HCT116 (cell line): ENCODE results near the gene CEP72. TPM values are rescaled to one million over a fixed set of nuclear protein-coding genes. Genes with fewer than 3 reads are reported as not detected.

Experiments
- ATAC-seq: fragments of 200-7000 bp; cut with Tn5 transposase; 2 replicates; pipeline ENCODE4 v1.9.1; 2020; ENCODE audit warnings: mild to moderate bottlenecking, moderate library complexity
- BruUV-seq: library from RNA; stranded (reverse); fragments of 400-500 nt; replicated peaks from 2 replicates; lab custom pipeline; 2021; lab: Mats Ljungman, UMichigan
- CTCF ChIA-PET: fragments of 300-600 bp; sonication (Branson Sonifier 250); formaldehyde crosslinking; loops from one replicate; lab custom pipeline; 2021; ENCODE audit warnings: antibody characterized with exemption; lab: Charles Lee
- POLR2A ChIA-PET: fragments of 300-600, 350-600 bp; sonication (Branson Sonifier 250); formaldehyde crosslinking; loops from one replicate; lab custom pipeline; 2021; ENCODE audit warnings: antibody characterized with exemption; lab: Charles Lee
- RAD21 ChIA-PET, 2 experiments: fragments of 300-600 bp; sonication (Branson Sonifier 250); formaldehyde crosslinking; loops; one replicate each; lab custom pipeline; 2023; ENCODE audit warnings: low total read pairs in 2 of 2; ENCODE audit not compliant: uncharacterized antibody in 2 of 2, unreplicated experiment in 2 of 2, low non-redundant PET in 1 of 2; lab: Charles Lee
- DNase-seq: peaks from one replicate; pipeline ENCODE4 v3.0.0-alpha.2; 2010; ENCODE audit warnings: low read depth, low spot score
- H2AFZ ChIP-seq: fragments of 200-600 bp; shearing (Covaris generic), sonication (generic); 2 replicates; pipeline ENCODE4 v1.6.1; 2017; ENCODE audit warnings: low read depth, mixed run types, mixed read lengths, antibody characterized with exemption, low read length; ENCODE audit not compliant: poor library complexity, severe bottlenecking
- H3K27ac ChIP-seq: 2 replicates; pipeline ENCODE4 v1.5.1; 2012; ENCODE audit warnings: low read depth, low read length
- H3K27me3 ChIP-seq: fragments of 200-600 bp; sonication (generic); 2 replicates; pipeline ENCODE4 v1.6.1; 2016; ENCODE audit warnings: mixed run types, low read length, mixed read lengths; ENCODE audit not compliant: insufficient read depth
- H3K36me3 ChIP-seq, 2 experiments: fragments of 200-500 bp in 1 of 2; fragments of 200-600 bp in 1 of 2; sonication (Bioruptor generic) in 1 of 2; sonication (generic) in 1 of 2; 2 replicates each; pipeline versions ENCODE4 v1.5.1 to v1.6.1; 2014 to 2016; ENCODE audit warnings: low read length in 2 of 2, inconsistent platforms in 1 of 2, mixed read lengths in 1 of 2, mixed run types in 1 of 2; ENCODE audit not compliant: insufficient read depth in 2 of 2, control insufficient read depth in 1 of 2
- H3K4me1 ChIP-seq, 2 experiments: fragments of 200-600 bp in 1 of 2; sonication (generic) in 1 of 2; 2 replicates each; pipeline versions ENCODE4 v1.5.1 to v1.6.1; 2012 to 2017; ENCODE audit warnings: low read length in 2 of 2, inconsistent platforms in 1 of 2, mild to moderate bottlenecking in 1 of 2, mixed read lengths in 1 of 2, mixed run types in 1 of 2, moderate library complexity in 1 of 2; ENCODE audit not compliant: insufficient read depth in 2 of 2, control insufficient read depth in 1 of 2
- H3K4me2 ChIP-seq: fragments of 200-600 bp; sonication (generic); 2 replicates; pipeline ENCODE4 v1.6.1; 2017; ENCODE audit warnings: mixed run types, low read length, mixed read lengths
- H3K4me3 ChIP-seq, 2 experiments: fragments of 200-600 bp in 1 of 2; sonication (generic) in 1 of 2; replicated peaks in 1 of 2; 2 replicates each; pipeline ENCODE4 v1.5.1; 2011 to 2016; ENCODE audit warnings: low read length in 2 of 2, control low read depth in 1 of 2, low read depth in 1 of 2, mild to moderate bottlenecking in 1 of 2, mixed read lengths in 1 of 2, mixed run types in 1 of 2
- H3K79me2 ChIP-seq: fragments of 200-600 bp; sonication (generic); 2 replicates; pipeline ENCODE4 v1.6.1; 2017; ENCODE audit warnings: mild to moderate bottlenecking, mixed run types, low read length, moderate library complexity, mixed read lengths; ENCODE audit not compliant: insufficient read depth
- H3K9ac ChIP-seq: fragments of 200-600 bp; sonication (generic); 2 replicates; pipeline ENCODE4 v1.6.1; 2016; ENCODE audit warnings: low read length, mixed read lengths
- H3K9me2 ChIP-seq: fragments of 200-600 bp; sonication (generic), shearing (Covaris generic); 2 replicates; pipeline ENCODE4 v1.6.1; 2017; ENCODE audit warnings: mixed run types, mild to moderate bottlenecking, moderate library complexity; ENCODE audit not compliant: insufficient read depth
- H3K9me3 ChIP-seq, 2 experiments: fragments of 200-500 bp in 1 of 2; fragments of 200-600 bp in 1 of 2; sonication (Bioruptor generic) in 1 of 2; sonication (generic) in 1 of 2; 2 replicates each; pipeline ENCODE4 v1.6.1; 2014 to 2017; ENCODE audit warnings: low read length in 2 of 2, mixed read lengths in 2 of 2, inconsistent platforms in 1 of 2, low read depth in 1 of 2, mild to moderate bottlenecking in 1 of 2, mixed run types in 1 of 2, moderate library complexity in 1 of 2; ENCODE audit not compliant: control insufficient read depth in 1 of 2, insufficient read depth in 1 of 2
- H4K20me1 ChIP-seq: fragments of 200-600 bp; sonication (generic), shearing (Covaris generic); 2 replicates; pipeline ENCODE4 v1.6.1; 2017; ENCODE audit warnings: mixed run types, mild to moderate bottlenecking, moderate library complexity; ENCODE audit not compliant: insufficient read depth
- CBX3 ChIP-seq: IDR thresholded peaks from 2 replicates; pipeline ENCODE4 v1.6.1; 2012; ENCODE audit warnings: low read depth
- CEBPB ChIP-seq: IDR thresholded peaks from 2 replicates; pipeline ENCODE4 v1.6.1; 2012; ENCODE audit warnings: low read depth
- EGR1 ChIP-seq: IDR thresholded peaks from 2 replicates; pipeline ENCODE4 v1.6.1; 2012; ENCODE audit warnings: low read depth
- ELF1 ChIP-seq: IDR thresholded peaks from 2 replicates; pipeline ENCODE4 v1.6.1; 2012; ENCODE audit warnings: low read depth, borderline replicate concordance
- EZH2 ChIP-seq: fragments of 200-600 bp; sonication (generic); IDR thresholded peaks from 2 replicates; pipeline ENCODE4 v1.6.1; 2017; ENCODE audit warnings: antibody characterized with exemption, mixed run types
- FOSL1 ChIP-seq: IDR thresholded peaks from 2 replicates; pipeline ENCODE4 v1.6.1; 2012; ENCODE audit warnings: low read depth
- JUND ChIP-seq: IDR thresholded peaks from 2 replicates; pipeline ENCODE4 v1.6.1; 2012
- POLR2A ChIP-seq: IDR thresholded peaks from 2 replicates; pipeline ENCODE4 v1.7.0; 2011; ENCODE audit warnings: borderline replicate concordance; ENCODE audit not compliant: insufficient read depth, insufficient read length; ENCODE audit errors: extremely low read depth
- POLR2AphosphoS5 ChIP-seq: IDR thresholded peaks from 2 replicates; pipeline ENCODE4 v1.6.1; 2011; ENCODE audit warnings: mild to moderate bottlenecking, low read depth, low read length, moderate library complexity
- RAD21 ChIP-seq: IDR thresholded peaks from 2 replicates; pipeline ENCODE4 v1.6.1; 2012; ENCODE audit warnings: low read depth, mild to moderate bottlenecking
- SIN3A ChIP-seq: IDR thresholded peaks from 2 replicates; pipeline ENCODE4 v1.6.1; 2012; ENCODE audit warnings: low read depth
- TCF7L2 ChIP-seq: IDR thresholded peaks from 2 replicates; pipeline ENCODE4 v1.7.0; 2011; ENCODE audit warnings: borderline replicate concordance, inconsistent platforms; ENCODE audit not compliant: insufficient read depth, insufficient read length; ENCODE audit errors: extremely low read depth
- ZFX ChIP-seq: fragments of 450-650 bp; IDR thresholded peaks from 2 replicates; pipeline ENCODE4 v1.6.1; 2017
- ZNF274 ChIP-seq: fragments of 200-500 bp; sonication (Bioruptor generic); IDR thresholded peaks from 2 replicates; pipeline ENCODE4 v1.6.1; 2014; ENCODE audit warnings: mild to moderate bottlenecking, low read depth, low read length, inconsistent platforms
- intact Hi-C: fragments of 100-400 bp; cut with micrococcal nuclease; formaldehyde crosslinking; loops from 2 replicates; pipeline ENCODE4 v1.10.0; 2022
- total RNA-seq: library from RNA; stranded (reverse); gene quantifications from one replicate; pipeline ENCODE4 v1.2.1, GENCODE V29; 2021; ENCODE audit not compliant: unreplicated experiment
- TF ChIP-seq, protein P1 (sequence below): IDR thresholded peaks from 2 replicates; pipeline ENCODE4 v1.6.1; 2012; ENCODE audit warnings: low read depth
- TF ChIP-seq, protein P2 (sequence below): IDR thresholded peaks from 2 replicates; pipeline ENCODE4 v1.6.1; 2012
- TF ChIP-seq, protein P3 (sequence below): IDR thresholded peaks from 2 replicates; pipeline ENCODE4 v1.6.1; 2011; ENCODE audit warnings: mild to moderate bottlenecking, low read length, moderate library complexity; ENCODE audit not compliant: insufficient replicate concordance; ENCODE audit errors: extremely low read depth
- TF ChIP-seq, protein P4 (sequence below), 3 experiments: fragments of 200-600 bp in 1 of 3; sonication (generic) in 1 of 3; IDR thresholded peaks in 2 of 3; conservative IDR thresholded peaks in 1 of 3; 2 replicates each; pipeline ENCODE4 v1.5.1; 2012 to 2017; ENCODE audit warnings: low read depth in 2 of 3, low read length in 2 of 3, antibody characterized with exemption in 1 of 3, borderline replicate concordance in 1 of 3, control low read depth in 1 of 3, mild to moderate bottlenecking in 1 of 3, mixed read lengths in 1 of 3, mixed run types in 1 of 3, moderate library complexity in 1 of 3; ENCODE audit not compliant: insufficient read depth in 1 of 3
- TF ChIP-seq, protein P5 (sequence below): IDR thresholded peaks from 2 replicates; pipeline ENCODE4 v1.6.1; 2012

Gene CEP72
- total RNA-seq, 1 experiment from 2014 or later, result 25.6 TPM

DNA sequence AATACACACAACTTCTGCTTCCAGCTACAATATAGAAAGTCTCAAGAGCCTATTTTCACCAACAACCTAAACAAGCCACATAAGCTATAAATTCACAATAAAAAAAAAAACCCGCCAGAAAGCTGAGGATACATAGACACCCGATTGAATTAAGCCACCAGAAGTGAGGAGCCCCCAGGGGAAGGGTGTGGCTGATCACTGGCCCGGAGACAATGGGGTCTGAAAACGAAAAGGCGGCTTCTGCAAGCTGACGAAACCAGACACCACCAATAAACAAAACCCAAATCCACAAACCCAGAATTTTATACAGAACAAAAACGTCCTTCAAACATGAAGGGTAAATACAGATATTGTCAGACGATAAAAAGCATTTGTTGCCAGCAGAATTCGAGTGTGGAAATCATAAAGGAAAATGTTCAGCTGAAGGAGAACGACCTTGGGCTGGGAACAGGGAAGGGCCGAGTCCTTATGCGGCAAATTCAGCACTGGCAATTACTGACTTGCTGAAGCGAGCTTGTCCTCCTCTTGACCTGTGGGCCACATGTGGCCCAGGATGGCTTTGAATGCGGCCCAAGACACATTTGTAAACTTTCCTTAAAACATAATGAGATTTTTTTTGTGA, 39.6 kb upstream of the CEP72 start:
- POLR2A ChIA-PET, result no interaction called here
- no peaks in the 10 kb centered on the region for H4K20me1 ChIP-seq
- no peaks in the 10 kb centered on the region for H3K9me2 ChIP-seq
- RAD21 ChIA-PET, result no interaction called here
- H3K9ac ChIP-seq, result no peak overlapping the region
- H3K36me3 ChIP-seq, result no peaks in the 10 kb centered on the region
- ATAC-seq (no peak), DNase-seq (no peak)
- no peaks in the 10 kb centered on the region for H3K27me3 ChIP-seq
- no peak overlapping the region for H2AFZ ChIP-seq
- H3K79me2 ChIP-seq, result no peaks in the 10 kb centered on the region
- no peak overlapping the region for H3K4me2 ChIP-seq
- TF ChIP-seq JUND (no peak), POLR2AphosphoS5 (no peak), RAD21 (no peak), SIN3A (no peak), EGR1 (no peak), FOSL1 (no peak), CBX3 (no peak), CEBPB (no peak), ELF1 (no peak), EZH2 (no peak), TCF7L2 (no peak), ZFX (no peak), ZNF274 (no peak), POLR2A (no peak)
- TF ChIP-seq, protein P1, sequence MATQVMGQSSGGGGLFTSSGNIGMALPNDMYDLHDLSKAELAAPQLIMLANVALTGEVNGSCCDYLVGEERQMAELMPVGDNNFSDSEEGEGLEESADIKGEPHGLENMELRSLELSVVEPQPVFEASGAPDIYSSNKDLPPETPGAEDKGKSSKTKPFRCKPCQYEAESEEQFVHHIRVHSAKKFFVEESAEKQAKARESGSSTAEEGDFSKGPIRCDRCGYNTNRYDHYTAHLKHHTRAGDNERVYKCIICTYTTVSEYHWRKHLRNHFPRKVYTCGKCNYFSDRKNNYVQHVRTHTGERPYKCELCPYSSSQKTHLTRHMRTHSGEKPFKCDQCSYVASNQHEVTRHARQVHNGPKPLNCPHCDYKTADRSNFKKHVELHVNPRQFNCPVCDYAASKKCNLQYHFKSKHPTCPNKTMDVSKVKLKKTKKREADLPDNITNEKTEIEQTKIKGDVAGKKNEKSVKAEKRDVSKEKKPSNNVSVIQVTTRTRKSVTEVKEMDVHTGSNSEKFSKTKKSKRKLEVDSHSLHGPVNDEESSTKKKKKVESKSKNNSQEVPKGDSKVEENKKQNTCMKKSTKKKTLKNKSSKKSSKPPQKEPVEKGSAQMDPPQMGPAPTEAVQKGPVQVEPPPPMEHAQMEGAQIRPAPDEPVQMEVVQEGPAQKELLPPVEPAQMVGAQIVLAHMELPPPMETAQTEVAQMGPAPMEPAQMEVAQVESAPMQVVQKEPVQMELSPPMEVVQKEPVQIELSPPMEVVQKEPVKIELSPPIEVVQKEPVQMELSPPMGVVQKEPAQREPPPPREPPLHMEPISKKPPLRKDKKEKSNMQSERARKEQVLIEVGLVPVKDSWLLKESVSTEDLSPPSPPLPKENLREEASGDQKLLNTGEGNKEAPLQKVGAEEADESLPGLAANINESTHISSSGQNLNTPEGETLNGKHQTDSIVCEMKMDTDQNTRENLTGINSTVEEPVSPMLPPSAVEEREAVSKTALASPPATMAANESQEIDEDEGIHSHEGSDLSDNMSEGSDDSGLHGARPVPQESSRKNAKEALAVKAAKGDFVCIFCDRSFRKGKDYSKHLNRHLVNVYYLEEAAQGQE, result no peak
- TF ChIP-seq, protein P2, sequence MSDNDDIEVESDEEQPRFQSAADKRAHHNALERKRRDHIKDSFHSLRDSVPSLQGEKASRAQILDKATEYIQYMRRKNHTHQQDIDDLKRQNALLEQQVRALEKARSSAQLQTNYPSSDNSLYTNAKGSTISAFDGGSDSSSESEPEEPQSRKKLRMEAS, result no peak
- TF ChIP-seq, protein P3, sequence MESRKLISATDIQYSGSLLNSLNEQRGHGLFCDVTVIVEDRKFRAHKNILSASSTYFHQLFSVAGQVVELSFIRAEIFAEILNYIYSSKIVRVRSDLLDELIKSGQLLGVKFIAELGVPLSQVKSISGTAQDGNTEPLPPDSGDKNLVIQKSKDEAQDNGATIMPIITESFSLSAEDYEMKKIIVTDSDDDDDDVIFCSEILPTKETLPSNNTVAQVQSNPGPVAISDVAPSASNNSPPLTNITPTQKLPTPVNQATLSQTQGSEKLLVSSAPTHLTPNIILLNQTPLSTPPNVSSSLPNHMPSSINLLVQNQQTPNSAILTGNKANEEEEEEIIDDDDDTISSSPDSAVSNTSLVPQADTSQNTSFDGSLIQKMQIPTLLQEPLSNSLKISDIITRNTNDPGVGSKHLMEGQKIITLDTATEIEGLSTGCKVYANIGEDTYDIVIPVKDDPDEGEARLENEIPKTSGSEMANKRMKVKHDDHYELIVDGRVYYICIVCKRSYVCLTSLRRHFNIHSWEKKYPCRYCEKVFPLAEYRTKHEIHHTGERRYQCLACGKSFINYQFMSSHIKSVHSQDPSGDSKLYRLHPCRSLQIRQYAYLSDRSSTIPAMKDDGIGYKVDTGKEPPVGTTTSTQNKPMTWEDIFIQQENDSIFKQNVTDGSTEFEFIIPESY, result no peak
- TF ChIP-seq, protein P4, sequence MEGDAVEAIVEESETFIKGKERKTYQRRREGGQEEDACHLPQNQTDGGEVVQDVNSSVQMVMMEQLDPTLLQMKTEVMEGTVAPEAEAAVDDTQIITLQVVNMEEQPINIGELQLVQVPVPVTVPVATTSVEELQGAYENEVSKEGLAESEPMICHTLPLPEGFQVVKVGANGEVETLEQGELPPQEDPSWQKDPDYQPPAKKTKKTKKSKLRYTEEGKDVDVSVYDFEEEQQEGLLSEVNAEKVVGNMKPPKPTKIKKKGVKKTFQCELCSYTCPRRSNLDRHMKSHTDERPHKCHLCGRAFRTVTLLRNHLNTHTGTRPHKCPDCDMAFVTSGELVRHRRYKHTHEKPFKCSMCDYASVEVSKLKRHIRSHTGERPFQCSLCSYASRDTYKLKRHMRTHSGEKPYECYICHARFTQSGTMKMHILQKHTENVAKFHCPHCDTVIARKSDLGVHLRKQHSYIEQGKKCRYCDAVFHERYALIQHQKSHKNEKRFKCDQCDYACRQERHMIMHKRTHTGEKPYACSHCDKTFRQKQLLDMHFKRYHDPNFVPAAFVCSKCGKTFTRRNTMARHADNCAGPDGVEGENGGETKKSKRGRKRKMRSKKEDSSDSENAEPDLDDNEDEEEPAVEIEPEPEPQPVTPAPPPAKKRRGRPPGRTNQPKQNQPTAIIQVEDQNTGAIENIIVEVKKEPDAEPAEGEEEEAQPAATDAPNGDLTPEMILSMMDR (IDR thresholded peaks at IDR 0.05 in 2 of 3, conservative IDR thresholded peaks at IDR 0.05 in 1 of 3; ENCODE audit: borderline replicate concordance in 1 of 3, insufficient read depth in 1 of 3, low read depth in 2 of 3, low read length in 2 of 3), result no peak
- TF ChIP-seq, protein P5, sequence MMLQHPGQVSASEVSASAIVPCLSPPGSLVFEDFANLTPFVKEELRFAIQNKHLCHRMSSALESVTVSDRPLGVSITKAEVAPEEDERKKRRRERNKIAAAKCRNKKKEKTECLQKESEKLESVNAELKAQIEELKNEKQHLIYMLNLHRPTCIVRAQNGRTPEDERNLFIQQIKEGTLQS, result no peak
- H3K27ac ChIP-seq, result no peak overlapping the region
- no peak overlapping the region for H3K4me3 ChIP-seq
- no TSS peak for BruUV-seq
- intact Hi-C loops, result no loop called here
- H3K9me3 ChIP-seq, result peaks cover 4 to 12% of the 10 kb centered on the region in 2 experiments; a peak in 2 of 4 replicates
- CTCF ChIA-PET, result no interaction called here
- no peaks in the 10 kb centered on the region for H3K4me1 ChIP-seq
